NCI-H1092 (cell line): ENCODE results near the gene CAMKK2.

Experiments used
- DNase-seq: peaks from one replicate; lab custom pipeline; 2025; lab: John Stamatoyannopoulos, UW

CAMKK2 gene

GRCh38 chr12:121191151-121191550 is 105.4 kb downstream of the CAMKK2 start:
- no peak for DNase-seq

DNA sequence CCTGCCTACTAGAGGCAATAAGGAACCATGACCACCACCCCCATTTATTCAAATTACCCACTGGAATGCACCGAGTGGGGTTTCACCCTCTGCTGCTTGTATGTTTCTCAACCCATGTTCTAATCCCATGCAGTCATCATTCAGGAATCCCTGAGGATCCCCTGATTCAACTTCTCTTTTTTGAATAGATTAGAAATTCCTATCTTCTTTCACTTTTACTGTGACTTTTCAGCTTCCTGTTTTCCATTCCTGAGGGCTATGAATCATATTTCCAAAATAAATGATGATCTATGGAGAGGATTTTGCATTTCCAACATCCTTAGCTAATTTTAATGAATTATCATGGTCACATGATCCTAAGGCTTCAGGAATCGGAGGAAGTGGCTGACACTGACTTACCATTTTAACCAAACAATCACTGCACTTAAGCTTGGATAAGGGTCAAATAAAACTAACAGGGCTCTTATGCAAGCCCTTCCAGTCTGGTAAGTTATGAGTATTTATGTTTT is 105.9 kb downstream of the CAMKK2 start:
- DNase-seq, result no peak

DNA sequence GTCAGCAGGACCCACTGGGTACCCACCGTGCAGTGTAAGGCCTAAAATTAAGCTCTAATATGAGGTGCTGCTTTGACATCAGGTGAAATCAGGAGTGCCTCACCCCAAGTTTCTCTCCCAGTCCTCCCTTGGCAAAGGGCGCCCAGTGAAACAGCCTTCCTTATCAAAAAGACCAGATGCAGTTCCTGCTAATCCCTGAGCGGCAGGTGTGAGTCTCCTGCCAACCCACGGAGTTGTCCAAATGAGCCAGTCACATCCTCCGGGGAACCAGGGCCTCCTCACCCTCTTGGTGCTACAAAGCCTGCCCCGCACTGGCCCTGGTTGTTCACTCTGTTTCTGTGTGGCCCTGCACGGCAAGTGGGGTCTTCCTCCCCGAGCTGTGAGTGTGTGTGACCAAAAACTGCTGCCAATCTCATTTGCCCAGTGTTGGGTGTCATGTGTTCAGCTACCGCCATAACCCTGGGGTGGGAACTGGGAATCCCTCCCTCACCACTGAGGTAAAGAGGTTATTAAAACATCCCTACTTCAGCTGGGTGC is 106.8 kb downstream of the CAMKK2 start:
- no peak for DNase-seq

- no peak for DNase-seq
Observed at GRCh38 chr12:121189131-121189530, 107.4 kb downstream of the CAMKK2 start.

GRCh38 chr12:121188227-121188626 is 108.3 kb downstream of the CAMKK2 start:
- DNase-seq, result no peak
